AG10803 (cell line): ENCODE data around the gene RAB40B.

Source experiments
- DNase-seq: peaks from one replicate; pipeline ENCODE4 v3.0.0; 2010; ENCODE audit warnings: low read depth
- H3K4me3 ChIP-seq: 2 replicates; pipeline ENCODE4 v1.5.1; 2011; ENCODE audit warnings: mild to moderate bottlenecking, low read length, control low read depth
- CTCF ChIP-seq: conservative IDR thresholded peaks from 2 replicates; pipeline ENCODE4 v1.5.1; 2011; ENCODE audit warnings: mild to moderate bottlenecking, low read length, control low read depth, inconsistent platforms

RAB40B gene

GRCh38 chr17:82736511-82737185 is 38.1 kb upstream of the RAB40B start:
- no peak for TF ChIP-seq CTCF
- DNase-seq: no peak
- H3K4me3 ChIP-seq: no peak overlapping the region

DNA sequence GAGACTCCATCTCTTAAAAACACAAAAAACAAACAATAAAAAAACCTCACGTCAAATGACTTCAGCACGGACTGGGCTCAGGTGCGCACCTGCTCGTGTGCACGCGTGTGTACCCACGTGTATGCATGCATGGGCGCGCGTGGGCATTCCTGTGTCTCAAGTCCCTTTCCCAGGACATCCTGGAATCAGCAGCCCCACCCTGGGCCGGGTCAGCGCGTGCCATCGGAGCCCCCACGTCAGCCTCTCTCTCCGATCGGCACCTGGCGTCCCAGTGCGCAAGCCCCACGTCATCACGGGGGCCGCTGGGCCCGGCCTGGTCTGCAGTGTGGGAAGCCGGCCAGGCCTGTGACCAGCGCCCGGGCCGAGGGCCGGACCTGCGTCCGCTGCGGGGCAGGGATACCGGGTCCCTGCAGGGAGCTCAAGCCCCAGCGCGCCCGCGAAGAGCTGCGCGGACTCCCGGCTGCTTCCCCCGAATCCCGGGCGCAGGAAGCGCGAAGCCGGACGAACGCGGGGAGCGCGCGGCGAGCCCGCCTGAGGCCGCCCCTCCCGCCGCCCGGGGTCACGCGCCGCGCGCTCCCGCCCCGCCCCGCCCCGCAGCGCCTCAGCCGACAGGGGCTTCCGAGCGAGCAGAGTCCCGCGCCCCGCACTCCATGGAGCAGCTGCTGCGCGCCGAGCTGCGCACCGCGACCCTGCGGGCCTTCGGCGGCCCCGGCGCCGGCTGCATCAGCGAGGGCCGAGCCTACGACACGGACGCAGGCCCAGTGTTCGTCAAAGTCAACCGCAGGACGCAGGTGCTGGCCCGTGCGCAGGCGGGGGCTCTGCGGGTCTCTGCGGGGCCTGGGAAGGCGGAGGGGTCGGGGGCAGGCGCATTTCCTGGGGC is 36.7 kb upstream of the RAB40B start, which contains the start of gene FN3K:
TSS of gene FN3K (plus strand) at position 629 of the 880 bp plus-strand sequence. CDS start at position 651, 22 bp downstream.
- peak within 1 kb of the TSS; percentile 56 for H3K4me3 ChIP-seq
- peak; percentile 42 for DNase-seq
- TF ChIP-seq CTCF: no peak

GRCh38 chr17:82732118-82732743 is 33.7 kb upstream of the RAB40B start:
- DNase-seq: no peak
- no peak for TF ChIP-seq CTCF
- H3K4me3 ChIP-seq: no peak overlapping the region

- no peak overlapping the region for H3K4me3 ChIP-seq
- TF ChIP-seq CTCF: no peak
- DNase-seq: no peak
Observed at GRCh38 chr17:82729479-82730260, 31.2 kb upstream of the RAB40B start.

DNA sequence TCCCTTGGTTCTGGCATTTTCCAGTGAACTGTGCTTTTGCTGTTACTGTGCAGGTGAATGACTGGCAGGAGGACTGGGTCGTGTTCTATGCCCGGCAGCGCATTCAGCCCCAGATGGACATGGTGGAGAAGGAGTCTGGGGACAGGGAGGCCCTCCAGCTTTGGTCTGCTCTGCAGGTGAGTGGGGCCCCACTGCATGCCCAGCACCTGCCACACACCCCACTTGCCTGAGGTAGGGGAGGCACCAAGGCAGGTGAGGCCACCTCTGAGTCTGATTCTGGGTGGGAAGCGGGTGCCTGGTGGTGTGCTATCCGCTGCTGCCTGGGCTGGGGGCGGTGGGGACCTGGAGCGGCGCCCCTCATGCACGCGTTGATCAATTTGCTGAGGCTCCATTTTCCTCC is 27.9 kb upstream of the RAB40B start:
- DNase-seq: no peak
- H3K4me3 ChIP-seq: no peak overlapping the region
- no peak for TF ChIP-seq CTCF

DNA sequence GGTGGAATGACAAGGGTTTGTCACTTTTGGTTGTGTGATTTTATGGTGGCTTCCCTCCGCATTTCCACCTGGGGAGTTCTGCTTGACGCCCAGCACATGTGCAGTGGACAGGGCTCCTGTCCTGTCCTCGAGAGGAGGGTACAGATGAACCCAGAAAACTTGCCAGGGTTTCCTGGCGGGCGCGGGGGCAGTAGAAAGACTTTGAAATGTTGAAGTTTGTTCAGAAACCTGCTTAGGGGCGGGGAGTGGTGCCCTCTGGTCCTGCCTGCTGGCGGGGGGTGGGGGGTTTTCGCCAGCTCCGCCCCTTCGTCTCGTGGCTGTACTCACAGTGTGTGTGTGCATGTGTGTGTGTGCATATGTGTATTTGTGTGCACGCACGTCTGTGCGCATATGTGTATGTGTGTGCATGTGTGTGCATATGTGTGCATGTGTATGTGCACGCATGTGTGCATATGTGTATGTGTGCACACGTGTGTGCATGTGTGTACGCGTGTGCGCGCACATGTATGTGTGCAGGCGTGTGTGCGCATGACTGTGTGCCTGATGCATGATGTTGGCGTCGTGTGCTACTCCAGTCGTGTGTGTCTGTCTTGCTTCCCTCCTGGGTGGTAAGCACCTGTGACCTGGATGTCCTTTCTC is 24.8 kb upstream of the RAB40B start:
- no peak for DNase-seq
- H3K4me3 ChIP-seq: no peak overlapping the region
- no peak for TF ChIP-seq CTCF
